Measurements from ENCODE around the gene PIAS4.

PIAS4 gene

GRCh38 chr19:3977242-3978143 is 30.0 kb upstream of the PIAS4 start:
- DNase-seq = no peak

- no peak for DNase-seq
Measured at GRCh38 chr19:3978145-3978544, 29.4 kb upstream of the PIAS4 start.

DNA sequence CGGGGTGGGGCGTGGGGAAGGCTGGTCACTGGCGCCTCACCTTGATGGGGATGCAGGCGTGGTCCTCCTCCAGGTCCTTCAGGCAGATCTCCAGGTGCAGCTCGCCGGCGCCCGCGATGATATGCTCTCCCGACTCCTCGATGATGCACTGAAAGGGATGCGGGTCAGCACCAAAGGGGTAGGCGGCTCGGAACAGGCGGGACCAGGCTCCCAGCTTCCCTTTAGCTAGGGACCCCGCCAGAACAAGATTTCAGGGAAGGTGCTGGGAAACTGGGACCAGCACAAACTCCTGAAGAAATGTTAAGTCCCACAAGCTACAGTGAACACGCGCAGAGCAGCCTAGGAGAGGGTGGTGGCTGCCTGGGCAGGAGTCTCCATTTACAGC is 28.3 kb upstream of the PIAS4 start:
- no peak for DNase-seq

DNA sequence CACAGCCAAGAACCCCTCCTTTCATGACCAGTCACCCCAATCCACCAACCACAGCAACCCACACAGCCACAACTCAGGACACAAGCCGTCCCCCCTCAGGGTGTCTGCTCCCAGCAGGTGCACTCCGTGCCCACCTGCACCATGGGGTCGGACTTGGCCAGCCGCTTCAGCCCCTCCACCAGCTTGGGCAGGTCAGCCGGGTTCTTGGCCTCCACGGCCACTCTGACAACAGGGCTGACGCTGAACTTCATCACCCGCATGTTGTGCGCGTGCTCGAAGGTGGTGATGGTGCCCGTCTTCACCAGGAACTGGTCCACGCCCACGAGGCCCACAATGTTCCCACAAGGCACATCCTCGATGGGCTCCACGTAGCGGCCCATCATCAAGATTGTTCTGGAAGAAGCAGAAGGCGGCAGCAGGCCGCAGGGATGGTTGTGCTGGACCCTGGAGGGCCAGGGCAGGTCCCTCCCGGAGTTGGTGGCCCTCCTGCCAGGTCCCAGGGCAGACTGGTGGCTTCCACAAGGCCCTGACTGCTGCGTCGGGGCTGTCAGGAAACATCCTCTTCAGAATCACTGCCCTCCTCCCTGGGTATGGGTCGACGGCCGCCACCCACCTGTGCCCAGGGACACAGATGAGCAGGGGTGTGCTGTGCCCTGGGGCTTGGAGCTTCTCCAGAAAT is 27.7 kb upstream of the PIAS4 start:
- no peak for DNase-seq

DNA sequence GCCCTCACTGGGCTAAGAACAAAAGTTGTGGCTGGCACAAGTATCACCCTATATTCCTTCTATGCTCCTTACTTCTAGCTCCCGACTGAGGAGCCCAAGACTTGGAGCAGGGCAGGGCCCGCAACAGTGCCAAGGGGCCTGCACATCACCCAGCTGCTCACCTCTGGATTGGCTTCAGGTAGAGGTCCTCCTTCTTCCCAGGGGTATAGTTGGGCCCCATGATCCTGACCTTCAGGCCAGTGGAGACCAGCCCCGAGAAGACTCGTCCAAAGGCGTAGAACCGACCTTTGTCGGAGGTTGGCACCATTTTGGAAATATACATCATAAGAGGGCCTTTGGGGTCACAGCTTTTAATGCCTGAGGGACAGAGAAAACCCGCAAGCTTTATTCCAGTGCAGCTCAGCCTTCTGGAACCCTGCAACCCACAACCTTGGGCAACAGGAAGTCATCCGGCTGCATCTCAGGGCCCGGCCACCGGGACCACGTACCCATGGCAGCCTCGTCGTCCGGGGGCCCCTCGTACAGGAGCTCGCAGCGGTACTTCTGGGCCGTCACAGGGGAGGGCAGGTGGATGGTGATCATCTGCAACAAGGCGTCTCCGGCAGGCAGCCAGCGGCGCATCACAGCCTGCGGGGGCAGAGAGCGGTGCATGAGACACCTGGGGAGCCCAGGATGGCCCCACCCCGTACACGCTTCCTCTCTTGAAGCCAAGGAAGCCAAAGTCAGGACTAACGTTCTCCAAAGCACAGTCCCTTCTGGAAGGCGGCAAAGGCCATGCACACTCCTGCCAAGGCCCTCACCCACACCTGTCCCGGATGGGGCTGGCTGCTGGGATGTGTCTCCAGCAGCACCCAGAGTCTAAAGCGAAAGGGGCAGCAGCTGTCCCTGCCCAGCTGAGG is 26.9 kb upstream of the PIAS4 start:
- DNase-seq = no peak

- DNase-seq = no peak
Measured at GRCh38 chr19:3981373-3981735, 26.2 kb upstream of the PIAS4 start.

DNA sequence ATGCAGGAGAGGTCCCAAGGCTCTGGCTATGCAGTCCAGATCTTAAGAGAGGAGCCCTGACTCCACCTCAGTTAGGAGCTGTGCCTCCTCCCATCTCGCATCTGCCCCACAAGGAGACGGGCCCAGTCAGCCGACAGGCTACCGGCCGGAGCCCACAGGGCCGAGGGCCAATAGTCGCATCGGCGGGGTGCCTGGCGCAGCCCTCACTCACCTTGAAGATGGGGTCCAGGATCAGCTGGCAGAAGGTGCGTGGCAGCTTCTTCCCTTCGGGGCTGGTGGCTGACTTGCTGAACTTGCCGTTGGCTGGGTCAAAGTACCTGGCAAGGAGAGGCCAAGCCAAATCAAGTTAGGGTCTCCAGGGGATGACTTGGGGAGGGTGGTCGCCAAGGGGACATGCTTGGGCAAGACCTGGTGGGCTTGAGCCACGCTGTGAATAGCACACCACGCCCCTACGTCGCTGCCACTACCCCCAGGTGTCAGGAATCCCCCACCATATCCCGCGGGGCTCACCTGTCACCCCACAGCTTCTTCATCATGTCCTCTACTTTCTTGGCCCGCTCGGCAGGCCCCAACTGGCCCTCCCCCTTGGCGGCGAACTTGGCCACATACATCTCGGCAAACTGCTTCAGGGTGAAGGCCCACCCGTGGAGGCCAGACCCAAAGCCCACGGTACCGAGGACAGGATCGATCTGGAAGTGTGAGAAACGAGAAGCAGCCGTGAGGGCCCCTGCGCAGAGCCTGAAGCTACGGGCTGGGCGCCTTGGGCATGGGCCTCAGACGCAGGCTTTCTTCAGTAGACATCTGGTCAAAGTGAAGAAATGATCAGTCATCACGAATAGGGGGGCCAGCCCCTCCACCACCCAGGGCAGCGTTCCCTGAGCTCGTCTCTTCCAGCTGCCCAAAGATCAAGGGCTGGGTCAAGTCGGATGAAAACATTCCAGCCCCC is 25.5 kb upstream of the PIAS4 start:
- no peak for DNase-seq

GRCh38 chr19:3982701-3983541 is 24.6 kb upstream of the PIAS4 start:
- no peak for DNase-seq

- no peak for DNase-seq
Measured at GRCh38 chr19:3983542-3983914, 24.0 kb upstream of the PIAS4 start.

DNA sequence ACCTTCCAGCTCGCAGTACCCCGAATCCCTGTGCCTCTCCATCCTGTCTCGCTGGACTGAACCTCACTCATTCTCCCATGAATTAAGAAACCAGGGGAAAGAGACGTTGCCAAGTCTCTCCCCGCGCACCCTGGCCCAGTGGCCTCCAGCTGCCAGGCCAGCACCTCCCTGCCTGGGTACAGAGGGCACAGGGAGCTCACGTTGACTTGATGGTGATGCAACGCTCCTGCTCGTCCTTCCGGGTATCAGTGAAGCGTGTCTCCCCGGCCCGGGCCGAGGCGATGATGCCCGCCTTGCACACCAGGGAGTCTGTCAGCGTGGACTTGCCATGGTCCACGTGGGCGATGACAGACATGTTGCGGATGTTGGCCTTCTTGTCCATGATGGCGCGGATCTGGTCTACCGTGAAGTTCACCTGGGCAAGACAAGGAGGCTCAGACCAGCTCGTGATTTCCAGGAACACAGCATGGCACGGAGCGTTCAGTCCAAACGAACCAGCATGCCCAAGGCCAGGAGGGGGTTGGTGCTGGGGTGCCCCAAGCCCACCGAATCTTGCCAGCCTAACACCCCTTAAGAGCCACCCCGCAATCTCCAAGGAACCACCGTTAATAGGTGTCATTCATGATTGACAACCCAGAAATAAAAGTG is 23.5 kb upstream of the PIAS4 start:
- no peak for DNase-seq

- no peak for DNase-seq
Measured at GRCh38 chr19:3984584-3984907, 23.0 kb upstream of the PIAS4 start.

- DNase-seq = peak; percentile 88
Measured at GRCh38 chr19:3984908-3985642, 22.5 kb upstream of the PIAS4 start, which contains the start of gene EEF2. Gene EEF2, minus strand, starts transcription at chr19:3985463. Its CDS starts 83 bp downstream, at chr19:3985380.

- no peak for DNase-seq
Measured at GRCh38 chr19:3985643-3986259, 21.8 kb upstream of the PIAS4 start.

DNA sequence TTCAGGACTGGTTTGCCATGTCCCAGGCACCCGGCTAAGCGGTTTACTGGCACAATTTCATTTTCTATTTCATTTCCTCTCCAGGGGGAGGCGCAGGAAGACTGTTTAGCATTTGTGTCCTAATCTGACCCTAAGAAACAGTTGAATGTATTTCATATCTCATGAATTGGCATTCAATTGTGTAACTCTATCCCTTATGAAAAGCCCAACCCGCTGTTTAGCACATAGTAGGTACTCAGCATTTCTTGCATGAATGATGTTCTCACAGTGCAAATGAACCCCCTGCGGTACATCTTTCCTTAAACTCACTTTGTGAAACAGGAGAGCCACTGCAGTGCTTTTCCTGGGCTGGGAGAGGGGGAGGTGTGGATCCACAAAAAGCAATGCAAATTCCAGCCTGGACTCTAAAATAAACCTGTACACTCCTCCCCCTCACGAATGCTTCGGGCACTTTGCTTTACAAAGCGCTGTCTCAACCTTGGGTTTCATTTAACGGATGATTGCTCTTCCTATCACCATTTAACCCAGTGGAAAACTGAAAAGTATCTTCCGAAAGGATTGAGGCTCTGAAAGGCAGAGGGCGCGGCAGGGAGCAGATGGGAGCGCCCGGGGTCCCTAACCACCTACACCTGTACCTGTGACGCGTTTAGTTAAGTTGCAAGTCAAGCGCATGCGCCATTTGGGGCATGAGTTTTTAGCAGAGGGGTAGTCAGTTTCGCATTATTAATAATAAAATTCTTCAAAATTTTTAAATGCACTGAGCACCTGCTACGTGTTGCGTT is 21.1 kb upstream of the PIAS4 start:
- DNase-seq = peak; percentile 66

DNA sequence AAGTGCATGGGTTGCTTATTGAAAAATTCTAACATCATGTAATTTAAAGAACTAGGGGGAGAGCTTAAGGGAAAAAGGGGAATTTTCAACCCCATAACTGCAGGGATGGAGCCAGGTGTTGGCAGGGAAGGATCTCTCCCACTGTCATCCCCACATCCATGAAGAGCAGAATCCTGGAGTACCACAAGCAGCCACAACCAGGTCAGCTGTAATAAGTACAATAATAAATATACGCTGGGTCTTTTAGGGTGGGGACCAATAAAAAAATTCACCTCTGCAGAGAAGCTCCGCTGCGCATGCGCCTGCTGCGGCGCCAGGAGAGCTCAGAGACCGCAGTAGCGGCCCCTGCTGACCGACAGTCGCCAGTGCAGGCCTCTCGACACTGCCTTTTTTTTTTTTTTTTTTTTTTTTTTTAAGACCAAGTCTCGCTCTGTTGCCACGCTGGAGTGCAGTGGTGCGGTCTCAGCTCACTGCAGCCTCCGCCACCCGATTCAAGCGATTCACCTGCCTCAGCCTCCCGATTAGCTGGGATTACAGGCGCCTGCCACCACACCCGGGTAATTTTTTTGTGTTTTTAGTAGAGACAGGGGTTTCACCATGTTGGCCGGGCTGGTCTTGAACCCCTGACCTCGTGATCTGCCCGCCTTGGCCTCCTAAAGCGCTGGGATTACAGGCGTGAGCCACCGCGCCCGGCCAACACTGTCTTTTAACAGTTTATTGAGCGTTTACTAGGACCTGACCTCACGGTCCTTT is 19.7 kb upstream of the PIAS4 start:
- peak; percentile 91 for DNase-seq

DNA sequence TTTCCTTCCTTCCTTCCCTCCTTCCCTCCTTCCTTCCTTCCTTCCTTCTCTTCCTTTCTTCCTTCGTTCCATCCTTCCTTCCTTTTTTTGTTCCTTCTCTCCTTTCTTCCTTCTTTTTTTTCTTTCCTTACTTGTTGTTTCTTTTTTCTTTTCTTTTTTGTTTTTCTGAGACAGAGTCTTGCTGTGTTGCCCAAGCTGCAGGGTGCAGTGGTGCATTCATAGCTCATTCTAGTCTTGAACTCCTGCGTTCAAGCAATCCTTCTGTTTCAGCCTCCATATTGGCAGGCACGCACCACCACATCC is 16.8 kb upstream of the PIAS4 start:
- no peak for DNase-seq

GRCh38 chr19:3995607-3996006 is 11.9 kb upstream of the PIAS4 start:
- no peak for DNase-seq
